Testis (tissue), 3 donors: ENCODE results near the gene FBXL22. TPM values are rescaled to one million over a fixed set of nuclear protein-coding genes. Genes with fewer than 3 reads are reported as not detected.

Experiments used
- DNase-seq: peaks from one replicate; pipeline ENCODE4 v3.0.0-alpha.2; 2019
- H3K27ac ChIP-seq, 2 donors: fragments of 200-600 bp; sonication (generic); one replicate each; pipeline ENCODE4 v1.5.1; 2019
- H3K27me3 ChIP-seq: fragments of 200-600 bp; sonication (generic); one replicate; pipeline ENCODE4 v1.5.1; 2019
- H3K36me3 ChIP-seq: fragments of 200-600 bp; sonication (generic); one replicate; pipeline ENCODE4 v1.5.1; 2017; ENCODE audit warnings: low read depth; ENCODE audit errors: missing control alignments
- H3K4me1 ChIP-seq: fragments of 200-600 bp; sonication (generic); one replicate; pipeline ENCODE4 v1.5.1; 2019
- H3K4me3 ChIP-seq, 2 donors: fragments of 200-600 bp; sonication (generic); one replicate each; pipeline ENCODE4 v1.5.1; 2017 to 2019
- H3K9me3 ChIP-seq: fragments of 200-600 bp; sonication (generic); one replicate; pipeline ENCODE4 v1.5.1; 2017
- POLR2A ChIP-seq: fragments of 450-650 bp; IDR thresholded peaks from one replicate; pipeline ENCODE4 v1.6.1; 2017; ENCODE audit warnings: antibody characterized with exemption, mild to moderate bottlenecking, moderate library complexity
- WGBS, 2 donors: methylation state at CpG; one replicate each; pipeline ENCODE4 v1.1.5; 2018; 5-methylcytosine and 5-hydroxymethylcytosine counted together
- intact Hi-C: fragments of 100-400 bp; cut with DNase I; formaldehyde crosslinking; loops from one replicate; pipeline ENCODE4 v1.15.1; 2023; ENCODE audit warnings: low total_unique reads
- polyA plus RNA-seq: library from polyadenylated mRNA; stranded (reverse); fragments of 350-450 nt; fragmentation: Illumina TruSeq; extraction: RNeasy Lipid Tissue Mini Kit (QIAGEN cat#74804); gene quantifications from one replicate; pipeline ENCODE4 v1.2.3, GENCODE V29; 2014; ENCODE audit warnings: low read depth, low replicate concordance; ENCODE audit not compliant: insufficient read depth
- total RNA-seq, 2 donors: library from RNA; depleted of rRNA; stranded (reverse); fragments of >200 nt; gene quantifications; one replicate each; pipeline ENCODE4 v1.2.3, GENCODE V29; 2016
- TF ChIP-seq, protein P1 (sequence below), 3 experiments: fragments of 450-650 bp in 2 of 3; fragments of 200-600 bp in 1 of 3; sonication (generic) in 1 of 3; IDR thresholded peaks; one replicate each; pipeline ENCODE4 v1.5.1; 2016 to 2019; ENCODE audit warnings: antibody characterized with exemption in 3 of 3, mild to moderate bottlenecking in 2 of 3, moderate library complexity in 1 of 3

The FBXL22 gene
- total and polyA plus RNA-seq, 3 donors from 2014 or later: 3.2 to 14.3 (median 11.6) TPM

DNA sequence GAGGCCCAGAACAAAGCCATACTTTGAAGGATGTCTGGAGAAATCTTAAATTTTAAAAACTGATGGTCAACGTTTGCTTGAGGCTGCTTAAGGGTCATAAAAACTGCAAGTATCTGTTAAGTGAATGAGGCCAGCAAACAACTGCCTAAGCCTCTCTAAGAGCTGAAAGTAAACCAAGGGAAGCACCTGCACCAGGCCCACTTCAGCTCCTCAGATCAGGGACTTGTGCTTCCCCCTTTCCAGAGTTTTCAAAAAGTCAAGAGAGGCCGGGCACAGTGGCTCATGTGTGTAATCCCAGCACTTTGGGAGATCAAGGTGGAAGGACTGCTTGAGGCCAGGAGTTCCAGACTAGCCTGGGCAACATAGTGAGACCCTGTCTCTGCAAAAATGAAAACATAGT, 9.1 kb downstream of the FBXL22 start:
- TF ChIP-seq POLR2A: no peak
- TF ChIP-seq, protein P1, sequence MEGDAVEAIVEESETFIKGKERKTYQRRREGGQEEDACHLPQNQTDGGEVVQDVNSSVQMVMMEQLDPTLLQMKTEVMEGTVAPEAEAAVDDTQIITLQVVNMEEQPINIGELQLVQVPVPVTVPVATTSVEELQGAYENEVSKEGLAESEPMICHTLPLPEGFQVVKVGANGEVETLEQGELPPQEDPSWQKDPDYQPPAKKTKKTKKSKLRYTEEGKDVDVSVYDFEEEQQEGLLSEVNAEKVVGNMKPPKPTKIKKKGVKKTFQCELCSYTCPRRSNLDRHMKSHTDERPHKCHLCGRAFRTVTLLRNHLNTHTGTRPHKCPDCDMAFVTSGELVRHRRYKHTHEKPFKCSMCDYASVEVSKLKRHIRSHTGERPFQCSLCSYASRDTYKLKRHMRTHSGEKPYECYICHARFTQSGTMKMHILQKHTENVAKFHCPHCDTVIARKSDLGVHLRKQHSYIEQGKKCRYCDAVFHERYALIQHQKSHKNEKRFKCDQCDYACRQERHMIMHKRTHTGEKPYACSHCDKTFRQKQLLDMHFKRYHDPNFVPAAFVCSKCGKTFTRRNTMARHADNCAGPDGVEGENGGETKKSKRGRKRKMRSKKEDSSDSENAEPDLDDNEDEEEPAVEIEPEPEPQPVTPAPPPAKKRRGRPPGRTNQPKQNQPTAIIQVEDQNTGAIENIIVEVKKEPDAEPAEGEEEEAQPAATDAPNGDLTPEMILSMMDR (IDR thresholded peaks at IDR 0.05): no peak
- Histone ChIP-seq H3K4me1 (peaks cover 22% of the 10 kb centered on the region), H3K9me3 (no peaks in the 10 kb centered on the region), H3K27ac (peak overlapping the region in 1 of 2 donors; percentile 53), H3K4me3 (no peak overlapping the region), H3K27me3 (no peaks in the 10 kb centered on the region), H3K36me3 (no peaks in the 10 kb centered on the region)
- intact Hi-C loops: no loop called here
- 39 to 61% methylated on average over 2 of the region's 2 CpGs for WGBS, 2 donors
- no peak for DNase-seq

DNA sequence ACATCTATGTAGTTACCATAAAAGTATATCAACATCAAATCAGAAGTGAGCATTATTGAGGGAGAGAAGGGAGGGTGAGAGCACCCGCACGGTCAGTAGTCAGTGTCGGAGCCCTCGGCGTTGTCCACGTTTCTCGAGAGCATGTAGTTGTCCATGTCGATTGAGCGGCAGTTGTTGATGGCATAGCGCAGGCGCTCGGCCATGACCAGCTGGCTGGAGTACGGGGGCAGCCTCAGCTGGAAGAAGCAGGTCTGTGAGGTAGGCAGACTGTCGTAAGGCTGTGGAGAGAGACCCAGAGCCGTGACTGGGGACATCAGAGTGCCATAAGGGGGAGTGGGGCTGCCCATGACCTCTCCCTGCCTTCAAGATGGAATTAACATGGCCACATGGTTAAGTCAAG, 11.8 kb downstream of the FBXL22 start:
- H3K27ac ChIP-seq: no peak overlapping the region
- intact Hi-C loops: no loop called here
- WGBS, 2 donors: 86 to 95% methylated on average over 15 of the region's 15 CpGs
- H3K27me3 ChIP-seq: no peaks in the 10 kb centered on the region
- no peaks in the 10 kb centered on the region for H3K9me3 ChIP-seq
- no peaks in the 10 kb centered on the region for H3K36me3 ChIP-seq
- TF ChIP-seq, protein P1 (IDR thresholded peaks at IDR 0.05): no peak
- TF ChIP-seq POLR2A: no peak
- H3K4me3 ChIP-seq: no peak overlapping the region
- H3K4me1 ChIP-seq: peaks cover 7% of the 10 kb centered on the region
- DNase-seq: no peak

DNA sequence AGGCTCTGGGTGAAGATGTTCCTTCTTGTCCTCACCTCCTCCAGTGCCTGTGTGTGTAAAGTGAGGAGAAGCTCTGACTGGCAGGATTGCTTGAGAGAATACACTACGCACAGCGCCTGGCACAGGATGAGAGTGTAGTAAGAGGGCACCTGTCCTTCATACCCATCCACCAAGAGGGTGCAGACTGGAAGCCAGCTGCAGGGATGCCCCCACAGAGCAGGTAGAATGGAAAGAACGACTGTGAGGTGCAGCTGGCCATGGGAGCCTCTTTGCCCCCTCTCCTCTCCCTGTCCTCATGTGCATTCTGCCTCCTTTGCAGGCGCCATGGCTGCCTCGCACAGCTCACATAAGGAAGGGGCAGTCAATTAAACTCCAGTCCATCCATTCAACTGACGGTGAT, 12.3 kb downstream of the FBXL22 start:
- no peak for DNase-seq
- Histone ChIP-seq H3K4me1 (peaks cover 7% of the 10 kb centered on the region), H3K36me3 (no peaks in the 10 kb centered on the region), H3K9me3 (no peaks in the 10 kb centered on the region), H3K4me3 (no peak overlapping the region), H3K27ac (no peak overlapping the region), H3K27me3 (no peaks in the 10 kb centered on the region)
- 80 to 91% methylated on average over 6 of the region's 6 CpGs for WGBS, 2 donors
- TF ChIP-seq, protein P1 (IDR thresholded peaks at IDR 0.05): no peak
- TF ChIP-seq POLR2A: no peak
- intact Hi-C loops: no loop called here

DNA sequence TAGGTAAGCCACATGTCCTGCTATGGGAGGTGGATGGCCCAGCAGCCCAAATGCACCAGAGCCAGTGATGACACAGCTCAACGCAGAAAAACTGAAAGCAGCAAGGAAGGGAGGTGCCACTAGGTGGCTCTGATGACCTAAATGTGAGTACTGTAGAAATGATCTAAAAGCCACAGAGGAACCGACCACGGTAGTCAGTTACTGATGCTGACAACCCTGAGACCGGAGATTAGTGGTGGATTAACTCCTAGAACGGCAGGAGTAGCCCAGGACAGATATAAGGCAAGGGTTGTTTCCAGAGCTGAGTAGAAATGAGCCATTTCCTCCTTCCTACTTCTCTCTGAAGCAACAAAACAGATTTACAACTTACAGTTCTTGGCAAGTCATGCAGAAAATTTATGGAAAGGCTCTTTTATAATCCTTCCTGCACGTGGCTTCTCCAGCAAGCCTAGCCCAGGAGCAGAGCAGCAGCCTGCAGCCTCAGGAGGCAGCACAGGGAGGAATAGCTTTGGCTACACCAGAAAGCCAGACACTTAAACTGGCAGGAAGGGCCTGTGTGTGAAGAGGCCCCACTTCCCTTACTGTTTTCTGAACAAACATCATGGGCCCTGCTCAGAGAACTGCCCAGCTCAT, 13.1 kb downstream of the FBXL22 start:
- H3K36me3 ChIP-seq: no peaks in the 10 kb centered on the region
- intact Hi-C loops: no loop called here

More for the DNA sequence above, 13.1 kb downstream of the FBXL22 start:
- no peaks in the 10 kb centered on the region for H3K9me3 ChIP-seq
- DNase-seq: peak; percentile 77
- H3K4me3 ChIP-seq: no peak overlapping the region
- 26% methylated on average over 6 of the region's 6 CpGs for WGBS, 2 donors
- peaks cover 7% of the 10 kb centered on the region for H3K4me1 ChIP-seq
- TF ChIP-seq, protein P1 (IDR thresholded peaks at IDR 0.05): peak; percentile 59 to 63 (median 59)
- no peak for TF ChIP-seq POLR2A
- peak overlapping the region in 1 of 2 donors; percentile 31 for H3K27ac ChIP-seq
- H3K27me3 ChIP-seq: no peaks in the 10 kb centered on the region
